Ishikawa (cell line): ENCODE results near the gene SUCLG1.

Source experiments
- CEBPB ChIP-seq: IDR thresholded peaks from 2 replicates; pipeline ENCODE4 v1.6.1; 2012
- CREB1 ChIP-seq: IDR thresholded peaks from 2 replicates; pipeline ENCODE4 v1.6.1; 2012; ENCODE audit warnings: low read depth
- EGR1 ChIP-seq: IDR thresholded peaks from 2 replicates; pipeline ENCODE4 v1.6.1; 2012
- EP300 ChIP-seq: IDR thresholded peaks from 2 replicates; pipeline ENCODE4 v1.6.1; 2012; ENCODE audit warnings: borderline replicate concordance
- FOXM1 ChIP-seq: IDR thresholded peaks from 2 replicates; pipeline ENCODE4 v1.6.1; 2012; ENCODE audit warnings: low read depth, borderline replicate concordance
- NFIC ChIP-seq: IDR thresholded peaks from 2 replicates; pipeline ENCODE4 v1.6.1; 2012
- RAD21 ChIP-seq: IDR thresholded peaks from 2 replicates; pipeline ENCODE4 v1.6.1; 2012; ENCODE audit warnings: low read depth
- REST ChIP-seq: IDR thresholded peaks from 2 replicates; pipeline ENCODE4 v1.6.1; 2012; ENCODE audit warnings: low read depth, mild to moderate bottlenecking
- TAF1 ChIP-seq: IDR thresholded peaks from 2 replicates; pipeline ENCODE4 v1.6.1; 2012; ENCODE audit warnings: low read depth, mild to moderate bottlenecking
- TCF12 ChIP-seq: IDR thresholded peaks from 2 replicates; pipeline ENCODE4 v1.6.1; 2012; ENCODE audit warnings: low read depth
- TEAD4 ChIP-seq: IDR thresholded peaks from 2 replicates; pipeline ENCODE4 v1.6.1; 2012
- USF1 ChIP-seq: IDR thresholded peaks from 2 replicates; pipeline ENCODE4 v1.6.1; 2012
- YY1 ChIP-seq: IDR thresholded peaks from 2 replicates; pipeline ENCODE4 v1.6.1; 2012; ENCODE audit warnings: low read depth
- ZBTB7A ChIP-seq: IDR thresholded peaks from 2 replicates; pipeline ENCODE4 v1.6.1; 2012; ENCODE audit warnings: low read depth
- TF ChIP-seq, protein P1 (sequence below): IDR thresholded peaks from 2 replicates; pipeline ENCODE4 v1.6.1; 2012

SUCLG1 gene

DNA sequence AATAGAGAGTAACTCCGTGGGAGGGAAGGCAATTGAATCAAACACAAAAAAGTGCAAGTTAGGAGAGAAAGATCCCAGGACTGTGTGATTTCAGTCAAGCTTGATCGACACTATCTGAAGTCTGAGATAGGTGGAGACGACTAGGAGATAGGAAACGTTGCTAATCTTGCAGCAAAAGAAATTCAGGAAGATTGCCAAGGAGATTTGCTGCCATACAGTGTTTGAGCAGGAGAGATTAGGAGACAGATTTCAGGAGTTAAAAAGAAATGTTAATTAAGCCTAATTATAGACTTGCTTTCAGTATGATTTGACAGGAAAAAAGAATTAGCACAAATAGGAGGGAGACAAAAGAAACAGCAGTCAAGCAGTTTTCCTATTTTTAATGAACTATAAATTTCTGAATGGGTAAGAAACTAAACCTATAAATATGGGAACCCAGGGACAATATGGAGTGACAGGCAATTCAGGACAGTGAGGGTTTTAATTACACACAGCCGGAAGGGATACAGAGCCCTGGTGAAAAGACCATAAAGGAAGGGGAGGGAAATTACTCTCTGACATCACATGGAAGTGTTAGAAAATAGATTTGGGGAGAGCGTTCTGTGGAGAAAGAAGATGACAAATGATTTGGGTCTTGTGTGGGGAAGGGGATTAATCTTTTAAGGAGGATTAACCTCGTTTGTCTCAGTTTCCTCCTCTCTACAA is 72.6 kb downstream of the SUCLG1 start:
- TF ChIP-seq, protein P1, sequence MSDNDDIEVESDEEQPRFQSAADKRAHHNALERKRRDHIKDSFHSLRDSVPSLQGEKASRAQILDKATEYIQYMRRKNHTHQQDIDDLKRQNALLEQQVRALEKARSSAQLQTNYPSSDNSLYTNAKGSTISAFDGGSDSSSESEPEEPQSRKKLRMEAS, result no peak
- TF ChIP-seq TEAD4 (no peak), YY1 (no peak), TCF12 (no peak), REST (no peak), EGR1 (no peak), ZBTB7A (no peak), NFIC (no peak), EP300 (no peak), CEBPB (no peak), TAF1 (no peak), FOXM1 (no peak), USF1 (no peak), CREB1 (no peak)

DNA sequence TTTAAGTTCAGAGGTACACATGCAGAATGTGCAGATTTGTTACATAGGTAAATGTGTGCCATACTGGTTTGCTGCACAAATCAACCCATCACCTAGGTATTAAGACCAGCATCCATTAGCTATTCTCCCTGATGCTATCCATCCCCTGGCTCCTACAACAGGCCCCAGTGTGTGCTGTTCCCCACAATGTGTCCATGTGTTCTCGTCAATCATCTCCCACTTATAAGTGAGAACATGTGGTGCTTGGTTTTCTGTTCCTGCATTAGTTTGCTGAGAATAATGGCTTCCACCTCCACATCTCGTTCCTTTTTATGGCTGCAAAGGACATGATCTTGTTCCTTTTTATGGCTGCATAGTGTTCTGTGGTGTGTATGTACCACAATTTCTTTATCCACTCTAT is 75.8 kb downstream of the SUCLG1 start:
- TF ChIP-seq FOXM1, result no peak
- TF ChIP-seq EGR1, result no peak
- no peak for TF ChIP-seq TAF1
- TF ChIP-seq, protein P1, result no peak
- TF ChIP-seq EP300, result no peak
- TF ChIP-seq TEAD4, result no peak
- no peak for TF ChIP-seq RAD21
- TF ChIP-seq NFIC, result no peak
- no peak for TF ChIP-seq ZBTB7A
- TF ChIP-seq USF1, result no peak
- no peak for TF ChIP-seq REST
- no peak for TF ChIP-seq TCF12
- TF ChIP-seq CEBPB, result no peak
- TF ChIP-seq YY1, result no peak
- TF ChIP-seq CREB1, result no peak

DNA sequence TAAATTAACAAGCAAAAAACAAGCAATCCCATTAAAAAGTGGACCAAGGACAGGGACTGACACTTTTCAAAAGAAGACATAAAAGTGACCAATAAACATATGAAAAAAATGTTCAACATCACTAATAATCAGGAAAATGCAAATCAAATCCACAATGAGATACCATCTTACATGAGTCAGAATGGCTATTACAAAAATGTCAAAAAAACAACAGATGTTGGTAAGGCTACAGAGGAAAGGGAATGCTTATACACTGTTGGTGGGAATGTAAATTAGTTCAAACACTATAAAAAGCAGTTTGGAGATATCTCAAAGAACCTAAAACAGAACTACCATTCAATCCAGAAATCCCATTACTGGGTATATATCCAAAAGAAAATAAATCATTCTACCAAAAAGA is 78.2 kb downstream of the SUCLG1 start:
- no peak for TF ChIP-seq EGR1
- no peak for TF ChIP-seq NFIC
- no peak for TF ChIP-seq TCF12
- no peak for TF ChIP-seq TEAD4
- TF ChIP-seq USF1, result no peak
- no peak for TF ChIP-seq REST
- no peak for TF ChIP-seq EP300
- no peak for TF ChIP-seq CEBPB
- TF ChIP-seq, protein P1, result no peak
- no peak for TF ChIP-seq TAF1
- TF ChIP-seq YY1, result no peak
- TF ChIP-seq RAD21, result no peak
- no peak for TF ChIP-seq FOXM1
- TF ChIP-seq ZBTB7A, result no peak
- no peak for TF ChIP-seq CREB1
